NCI-H1417 (cell line): ENCODE results near the gene VCL.
"Not testable (repeated sequence)": the region's sequence is repeated elsewhere in the genome, so short reads cannot be mapped to it uniquely, and the experiment has no call there.

Experiments used
- DNase-seq, 3 experiments: peaks; one replicate each; lab custom pipeline; 2025; lab: John Stamatoyannopoulos, UW

Gene VCL

GRCh38 chr10:74040200-74041126, 42.5 kb downstream of the VCL start:
- no peak for DNase-seq

- no peak for DNase-seq
Observed at GRCh38 chr10:74044419-74044818, 46.5 kb downstream of the VCL start.

GRCh38 chr10:74047304-74047703, 49.4 kb downstream of the VCL start:
- no peak for DNase-seq

- no peak for DNase-seq
Observed at GRCh38 chr10:74047871-74048270, 50.0 kb downstream of the VCL start.

GRCh38 chr10:74048433-74048832, 50.5 kb downstream of the VCL start:
- DNase-seq: no peak

DNA sequence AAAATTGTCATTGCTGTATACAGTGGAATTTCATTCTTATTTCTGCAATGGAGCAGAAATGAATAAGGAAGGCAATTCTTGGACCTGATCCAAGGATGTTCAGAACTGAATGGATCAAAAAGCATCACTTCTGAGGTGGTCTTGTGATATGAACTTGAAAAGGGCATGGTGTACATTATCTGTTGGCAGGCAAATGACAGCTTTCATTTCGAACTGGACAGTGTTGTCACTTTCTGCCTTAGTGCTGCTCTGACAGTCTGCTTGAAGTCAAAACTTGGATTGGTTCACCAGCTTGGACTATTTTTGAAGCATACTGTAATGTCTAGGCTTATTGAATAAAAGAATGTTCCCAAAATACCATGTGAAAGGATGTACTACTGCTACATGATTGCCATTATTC, 52.0 kb downstream of the VCL start:
- DNase-seq: no peak

- no peak for DNase-seq
Observed at GRCh38 chr10:74050653-74051052, 52.7 kb downstream of the VCL start.

DNA sequence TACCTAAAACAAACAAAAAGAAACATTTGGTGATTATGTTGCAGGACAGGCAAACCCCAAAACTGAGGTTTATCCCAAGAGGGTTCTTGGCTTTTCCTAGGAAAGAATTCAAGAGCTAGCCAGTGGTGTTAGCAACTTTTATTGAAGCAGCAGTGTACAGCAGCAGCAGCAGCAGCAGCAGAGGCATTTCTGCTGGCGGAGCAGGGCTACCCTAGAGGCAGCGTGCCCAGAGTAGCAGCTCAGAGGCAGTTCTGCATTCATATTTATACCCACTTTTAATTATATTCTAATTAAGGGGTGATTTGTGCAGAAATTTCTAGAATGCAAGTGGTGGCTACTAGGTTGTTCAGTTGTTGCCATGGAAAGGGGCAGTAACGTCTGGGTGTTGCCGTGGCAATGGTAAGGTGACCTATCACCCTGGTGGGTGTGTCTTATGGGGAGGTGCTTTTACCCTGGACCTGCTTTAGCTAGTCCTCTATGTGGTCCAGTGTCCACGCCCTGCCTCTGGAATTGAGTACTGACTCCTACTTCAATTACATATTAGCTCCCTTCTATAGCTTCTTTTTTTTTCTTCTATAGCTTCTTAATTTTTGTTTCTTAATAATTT, 53.9 kb downstream of the VCL start:
- DNase-seq: no peak

GRCh38 chr10:74052994-74053393, 55.1 kb downstream of the VCL start:
- no peak for DNase-seq

- no peak for DNase-seq
Observed at GRCh38 chr10:74055383-74056049, 57.6 kb downstream of the VCL start.

- DNase-seq: no peak
Observed at GRCh38 chr10:74056050-74056818, 58.3 kb downstream of the VCL start.

DNA sequence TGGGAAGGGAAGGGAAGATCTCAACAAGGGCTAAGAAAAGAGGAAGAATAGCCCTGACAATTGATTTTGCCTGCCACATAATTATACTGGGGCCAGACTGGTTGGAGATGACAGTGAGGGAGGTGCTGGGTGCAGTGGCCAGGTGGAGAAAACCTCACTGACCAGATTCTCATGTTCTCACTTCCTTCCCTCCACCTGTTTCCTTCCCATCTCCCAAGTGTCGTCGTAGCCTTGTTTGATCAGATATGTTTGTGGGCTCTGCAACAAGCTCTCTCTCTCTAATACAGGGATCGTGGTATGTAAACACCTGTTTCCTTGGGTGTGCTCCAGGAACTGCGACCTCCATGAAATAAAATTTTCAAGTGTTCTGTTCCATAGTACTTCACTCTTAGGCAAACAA, 60.2 kb downstream of the VCL start:
- DNase-seq: peak in 2 of 3 experiments; percentile 5 to 51

GRCh38 chr10:74058658-74059057, 60.7 kb downstream of the VCL start:
- DNase-seq: peak; percentile 5 to 58 (median 20)

- DNase-seq: no peak
Observed at GRCh38 chr10:74061104-74061503, 63.2 kb downstream of the VCL start.

DNA sequence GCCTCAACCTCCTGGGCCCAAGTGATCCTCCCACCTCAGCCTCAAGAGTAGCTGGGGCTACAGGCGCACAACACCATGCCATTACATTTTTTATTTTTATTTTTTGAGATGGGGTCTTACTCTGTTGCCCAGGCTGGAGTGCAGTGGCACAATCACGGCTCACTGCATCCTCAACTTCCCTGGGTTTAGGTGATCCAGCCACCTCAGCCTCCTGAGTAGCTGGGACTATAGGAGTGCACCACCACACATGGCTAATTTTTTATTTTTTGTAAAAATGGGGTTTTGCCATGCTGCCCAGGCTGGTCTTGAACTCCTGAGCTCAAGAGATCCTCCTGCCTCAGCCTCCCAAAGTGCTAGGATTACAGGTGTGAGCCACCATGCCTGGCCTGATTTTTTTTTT, 64.1 kb downstream of the VCL start:
- not testable (repeated sequence) for DNase-seq

GRCh38 chr10:74063256-74063655, 65.3 kb downstream of the VCL start:
- no peak for DNase-seq

GRCh38 chr10:74067373-74068352, 69.7 kb downstream of the VCL start:
- peak in 1 of 3 experiments; percentile 12 for DNase-seq

DNA sequence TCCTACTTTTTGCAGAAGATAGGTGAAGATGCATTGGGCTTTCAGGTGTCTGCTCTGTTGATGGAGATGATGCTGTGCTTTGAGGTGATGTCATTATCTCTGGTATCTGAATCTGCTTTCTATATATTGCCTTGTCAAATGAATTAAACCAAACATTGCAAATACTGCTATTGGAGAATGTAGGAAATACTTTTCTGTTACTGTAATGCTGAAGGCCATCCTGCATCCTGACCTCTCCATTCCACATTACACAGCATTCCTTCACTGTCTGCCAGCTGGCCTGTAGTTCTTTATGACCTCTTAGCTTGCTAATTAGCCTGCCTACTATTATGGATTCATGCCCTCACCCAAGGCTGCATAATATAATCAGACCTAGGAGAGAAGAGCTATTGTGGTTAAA, 73.2 kb downstream of the VCL start:
- no peak for DNase-seq

DNA sequence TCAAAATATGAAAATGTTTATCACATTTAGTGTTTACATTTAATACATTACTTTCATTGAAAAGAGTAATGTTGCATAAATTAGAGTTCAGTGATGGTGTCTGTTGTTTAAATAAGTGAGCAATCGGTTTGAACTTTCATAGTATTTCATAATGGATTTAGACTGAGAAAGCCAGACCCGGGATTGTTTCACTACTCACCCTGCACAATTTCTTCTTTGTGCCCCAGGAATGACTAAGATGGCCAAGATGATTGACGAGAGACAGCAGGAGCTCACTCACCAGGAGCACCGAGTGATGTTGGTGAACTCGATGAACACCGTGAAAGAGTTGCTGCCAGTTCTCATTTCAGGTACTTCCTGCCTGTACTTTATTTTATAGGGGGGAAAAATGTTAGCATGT, 74.6 kb downstream of the VCL start:
- DNase-seq: no peak

DNA sequence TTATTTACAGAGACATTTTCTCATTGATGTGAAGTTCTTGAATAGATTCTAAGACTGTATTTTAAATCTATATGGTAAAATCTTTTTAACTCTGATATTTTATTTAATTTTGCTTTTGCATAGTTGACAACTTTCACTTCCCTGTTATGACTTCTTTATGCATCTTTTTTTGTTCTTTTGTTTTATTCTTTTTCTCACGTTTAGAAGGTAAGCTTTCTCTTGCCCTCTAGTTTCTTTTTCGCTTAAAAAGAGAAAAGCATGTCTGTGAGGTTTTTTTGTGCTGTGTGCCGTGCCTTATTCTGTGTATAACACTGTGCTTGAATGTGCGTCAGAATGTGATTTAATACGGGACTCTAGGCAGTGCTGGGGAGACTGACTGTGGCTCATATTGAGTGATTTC, 78.0 kb downstream of the VCL start:
- DNase-seq: no peak

- no peak for DNase-seq
Observed at GRCh38 chr10:74076961-74077360, 79.0 kb downstream of the VCL start.
